ENCODE measurements around the gene ITCH. TPM values are rescaled to one million over a fixed set of nuclear protein-coding genes. Genes with fewer than 3 reads are reported as not detected.

ITCH gene
- total RNA-seq, 5 donors from 2014 or later (not counting 1 experiment from before 2014, with no cell fraction given): 50.5 to 63.6 (median 53.3) TPM

DNA sequence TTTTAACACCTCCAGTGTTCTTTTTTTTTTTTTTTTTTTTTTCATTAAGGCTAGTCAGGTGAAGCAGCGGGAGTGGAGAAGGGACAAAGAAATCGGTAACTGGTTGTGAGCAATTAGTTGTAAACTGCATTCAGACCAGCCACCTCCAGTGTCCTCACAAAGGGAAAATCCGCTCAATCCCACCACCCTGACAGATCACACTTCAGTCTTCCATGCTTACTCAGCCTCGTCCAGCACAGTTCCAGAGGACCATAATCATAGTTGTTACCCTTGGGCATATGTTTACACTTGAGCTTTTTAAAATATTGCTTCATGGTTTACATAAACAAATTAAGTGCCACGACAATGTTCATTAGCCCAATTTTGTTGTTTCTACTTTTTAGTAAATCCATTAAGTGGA, 163.4 kb downstream of the ITCH start:
- WGBS (ENCODE audit: insufficient coverage): 100% methylated on average over 1 of the region's 5 CpGs
- Mint-ChIP-seq H3K27ac (no peak overlapping the region), H3K36me3 (peaks cover 30% of the 10 kb centered on the region), H3K27me3 (no peaks in the 10 kb centered on the region), H3K4me1 (peaks cover 31 to 45% (median 44%) of the 10 kb centered on the region in 3 donors), H3K4me3 (no peak overlapping the region), H3K9me3 (no peaks in the 10 kb centered on the region)
- no peaks in the 10 kb centered on the region for H3K9me3 ChIP-seq
- ChIA-PET POLR2A (no interaction called here), CTCF (interaction anchor here (0.5 to 1.5 kb wide), 2 partner anchors 10 to 134 kb away, joined by 5 to 7 read pairs; partner anchors contain the start of gene DYNLRB1 (in 1 of the 2))
- peaks cover 0 to 11% of the 10 kb centered on the region in 2 experiments for H3K4me1 ChIP-seq (ENCODE audit: control insufficient read depth in 1 of 2, extremely low read depth in 1 of 2, insufficient read depth in 2 of 2, low read length in 2 of 2)
- no peaks in the 10 kb centered on the region for H3K27me3 ChIP-seq (replicated peaks in 1 of 2; ENCODE audit: control insufficient read depth in 2 of 2, extremely low read depth in 1 of 2, insufficient read depth in 2 of 2, low read length in 1 of 2)
- peaks cover 9 to 66% of the 10 kb centered on the region in 2 donors for H3K36me3 ChIP-seq (ENCODE audit: control insufficient read depth in 2 of 2, extremely low read depth in 1 of 2, insufficient read depth in 1 of 2, low read length in 1 of 2)
- no peak overlapping the region for H3K4me3 ChIP-seq (ENCODE audit: control insufficient read depth in 1 of 2, extremely low read depth in 1 of 2, low read length in 1 of 2)
- no peak overlapping the region for H3K27ac ChIP-seq (ENCODE audit: low read length)
- DNase-seq (no peak), ATAC-seq (replicated peaks in 1 of 4) (no peak)

DNA sequence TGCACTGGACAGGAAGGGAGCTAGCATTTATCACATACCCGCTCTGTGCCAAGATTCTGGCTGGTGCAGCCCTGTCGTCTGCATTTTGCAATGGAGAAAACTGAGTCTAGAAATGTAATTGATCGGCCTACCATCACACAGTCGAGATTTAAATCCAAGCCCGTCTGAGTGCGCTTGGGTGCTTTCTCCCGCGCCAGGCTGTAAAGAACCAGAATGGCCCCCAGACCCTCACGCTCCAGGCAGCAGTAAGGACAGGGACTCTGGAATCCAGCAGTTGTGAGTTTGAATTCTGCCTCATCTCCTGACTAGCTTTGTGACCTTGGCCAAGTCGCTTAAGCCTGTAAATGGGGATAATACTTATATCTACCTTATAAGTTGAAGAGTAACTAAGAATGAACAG, 163.9 kb downstream of the ITCH start:
- H3K4me1 Mint-ChIP-seq: peaks cover 28 to 42% (median 42%) of the 10 kb centered on the region in 3 donors
- no peak overlapping the region for H3K4me3 ChIP-seq (ENCODE audit: control insufficient read depth in 1 of 2, extremely low read depth in 1 of 2, low read length in 1 of 2)
- no peaks in the 10 kb centered on the region for H3K9me3 Mint-ChIP-seq
- no peaks in the 10 kb centered on the region for H3K27me3 ChIP-seq (replicated peaks in 1 of 2; ENCODE audit: control insufficient read depth in 2 of 2, extremely low read depth in 1 of 2, insufficient read depth in 2 of 2, low read length in 1 of 2)
- no peak for DNase-seq
- peaks cover 9 to 68% of the 10 kb centered on the region in 2 donors for H3K36me3 ChIP-seq (ENCODE audit: control insufficient read depth in 2 of 2, extremely low read depth in 1 of 2, insufficient read depth in 1 of 2, low read length in 1 of 2)
- no peak overlapping the region for H3K27ac Mint-ChIP-seq
- no peaks in the 10 kb centered on the region for H3K9me3 ChIP-seq
- H3K4me3 Mint-ChIP-seq: no peak overlapping the region
- 100% methylated on average over 8 of the region's 10 CpGs for WGBS (ENCODE audit: insufficient coverage)
- H3K4me1 ChIP-seq (ENCODE audit: control insufficient read depth in 1 of 2, extremely low read depth in 1 of 2, insufficient read depth in 2 of 2, low read length in 2 of 2): peaks cover 0 to 11% of the 10 kb centered on the region in 2 experiments
- ChIA-PET POLR2A (no interaction called here), CTCF (interaction anchor here (0.5 to 1.5 kb wide), 3 partner anchors 11 to 133 kb away, joined by 3 to 7 read pairs (median 5); partner anchors contain the start of gene DYNLRB1 (in 1 of the 2))
- no peak overlapping the region for H3K27ac ChIP-seq (ENCODE audit: low read length)
- no peaks in the 10 kb centered on the region for H3K27me3 Mint-ChIP-seq
- ATAC-seq (replicated peaks in 1 of 4): no peak
- peaks cover 31% of the 10 kb centered on the region for H3K36me3 Mint-ChIP-seq

DNA sequence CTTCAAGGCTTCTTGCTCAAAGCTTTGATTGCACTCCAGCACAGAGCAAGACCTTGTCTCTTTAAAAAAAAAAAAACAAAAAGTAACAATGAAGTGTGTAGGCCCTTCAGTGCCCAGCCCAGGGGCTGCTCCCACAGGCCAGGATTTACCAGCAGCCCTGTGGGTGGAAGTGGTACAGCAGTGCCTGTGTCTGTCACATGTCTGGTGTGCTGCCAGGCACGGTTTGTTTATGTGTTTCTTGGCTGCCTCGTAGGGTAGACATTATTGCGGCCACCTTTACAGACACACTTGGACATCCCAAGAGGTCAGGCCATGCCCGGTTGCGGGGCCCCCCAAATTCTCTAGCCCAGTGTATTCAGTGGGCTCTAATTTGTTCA, 165.8 kb downstream of the ITCH start:
- no peak for ATAC-seq (replicated peaks in 1 of 4)
- H3K27ac Mint-ChIP-seq: peak overlapping the region in 1 of 2 donors; percentile 31
- POLR2A ChIA-PET: interaction anchor here in 1 of 2 donors (0.6 kb wide), 1 partner anchor 84 kb away, joined by 5 read pairs; no protein-coding TSS in a partner anchor
- no CpG with 5 or more reads among the region's 5 CpGs for WGBS (ENCODE audit: insufficient coverage)
- Histone ChIP-seq H3K27me3 (replicated peaks in 1 of 2; ENCODE audit: control insufficient read depth in 2 of 2, extremely low read depth in 1 of 2, insufficient read depth in 2 of 2, low read length in 1 of 2) (no peaks in the 10 kb centered on the region), H3K9me3 (no peaks in the 10 kb centered on the region), H3K36me3 (ENCODE audit: control insufficient read depth in 2 of 2, extremely low read depth in 1 of 2, insufficient read depth in 1 of 2, low read length in 1 of 2) (peaks cover 9 to 79% of the 10 kb centered on the region in 2 donors), H3K4me3 (ENCODE audit: control insufficient read depth in 1 of 2, extremely low read depth in 1 of 2, low read length in 1 of 2) (no peak overlapping the region), H3K27ac (ENCODE audit: low read length) (no peak overlapping the region), H3K4me1 (ENCODE audit: control insufficient read depth in 1 of 2, extremely low read depth in 1 of 2, insufficient read depth in 2 of 2, low read length in 2 of 2) (no peaks in the 10 kb centered on the region)
- H3K36me3 Mint-ChIP-seq: peaks cover 29% of the 10 kb centered on the region
- peaks cover 11 to 24% (median 23%) of the 10 kb centered on the region in 3 donors for H3K4me1 Mint-ChIP-seq
- no peaks in the 10 kb centered on the region for H3K9me3 Mint-ChIP-seq
- no peak overlapping the region for H3K4me3 Mint-ChIP-seq
- DNase-seq: peak in 1 of 35 experiments; percentile 7
- no peaks in the 10 kb centered on the region for H3K27me3 Mint-ChIP-seq
- CTCF ChIA-PET: no interaction called here

DNA sequence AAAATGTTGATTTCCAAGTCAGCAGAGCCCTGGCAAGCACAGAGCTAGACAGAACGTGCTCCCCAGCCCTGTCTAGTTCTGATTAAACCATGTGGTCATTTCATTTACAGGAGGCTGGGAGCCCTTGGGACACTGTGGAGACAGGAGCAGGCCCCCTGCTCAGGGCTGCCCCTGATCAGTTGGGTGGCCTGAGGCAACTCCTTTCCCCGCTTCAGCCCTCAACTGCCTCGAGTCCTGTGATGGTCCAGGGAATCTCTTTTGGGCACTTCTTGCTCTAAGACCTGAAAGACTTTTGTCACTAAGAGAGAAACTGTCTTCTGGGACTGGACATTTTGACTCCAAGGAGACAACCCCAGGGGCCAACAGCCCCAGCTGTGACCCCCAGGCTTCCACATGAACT, 166.7 kb downstream of the ITCH start:
- ATAC-seq (replicated peaks in 1 of 4): no peak
- Histone ChIP-seq H3K27me3 (replicated peaks in 1 of 2; ENCODE audit: control insufficient read depth in 2 of 2, extremely low read depth in 1 of 2, insufficient read depth in 2 of 2, low read length in 1 of 2) (no peaks in the 10 kb centered on the region), H3K4me3 (ENCODE audit: control insufficient read depth in 1 of 2, extremely low read depth in 1 of 2, low read length in 1 of 2) (no peak overlapping the region), H3K4me1 (ENCODE audit: control insufficient read depth in 1 of 2, extremely low read depth in 1 of 2, insufficient read depth in 2 of 2, low read length in 2 of 2) (no peaks in the 10 kb centered on the region), H3K36me3 (ENCODE audit: control insufficient read depth in 2 of 2, extremely low read depth in 1 of 2, insufficient read depth in 1 of 2, low read length in 1 of 2) (peaks cover 11 to 88% of the 10 kb centered on the region in 2 donors), H3K27ac (ENCODE audit: low read length) (no peak overlapping the region), H3K9me3 (no peaks in the 10 kb centered on the region)
- Mint-ChIP-seq H3K9me3 (no peaks in the 10 kb centered on the region), H3K27ac (no peak overlapping the region), H3K27me3 (no peaks in the 10 kb centered on the region), H3K36me3 (peaks cover 36% of the 10 kb centered on the region), H3K4me3 (no peak overlapping the region), H3K4me1 (peaks cover 7 to 23% (median 20%) of the 10 kb centered on the region in 3 donors)
- ChIA-PET POLR2A (interaction anchor here in 1 of 2 donors (0.6 kb wide), 1 partner anchor 85 kb away, joined by 5 read pairs; no protein-coding TSS in a partner anchor), CTCF (interaction anchor here in 1 of 2 donors (1.2 kb wide), 1 partner anchor 14 kb away, joined by 3 read pairs; no protein-coding TSS in a partner anchor)
- 98% methylated on average over 3 of the region's 3 CpGs for WGBS (ENCODE audit: insufficient coverage)
- DNase-seq: peak in 1 of 35 experiments; percentile 0

DNA sequence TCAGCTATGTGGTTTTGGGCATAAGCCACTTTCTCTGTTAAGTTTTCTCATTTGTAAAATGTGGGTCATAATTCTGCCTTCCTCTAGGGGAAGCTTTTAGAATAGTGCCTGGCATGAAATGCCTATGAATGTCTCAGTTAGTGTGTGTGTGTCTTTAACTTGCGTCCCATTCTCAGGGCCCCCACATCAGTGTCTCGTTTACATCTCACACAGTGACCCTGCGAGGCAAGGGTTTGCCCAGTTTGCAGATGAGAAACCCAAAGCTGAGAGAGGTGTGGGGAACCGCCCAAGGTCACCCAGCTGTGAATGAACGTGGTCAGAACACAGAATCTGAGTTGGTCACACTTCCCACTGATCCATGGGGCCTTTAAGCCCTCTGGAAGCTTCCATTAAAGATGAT, 167.3 kb downstream of the ITCH start:
- Histone ChIP-seq H3K27ac (ENCODE audit: low read length) (no peak overlapping the region), H3K4me1 (ENCODE audit: control insufficient read depth in 1 of 2, extremely low read depth in 1 of 2, insufficient read depth in 2 of 2, low read length in 2 of 2) (no peaks in the 10 kb centered on the region), H3K9me3 (no peaks in the 10 kb centered on the region), H3K36me3 (ENCODE audit: control insufficient read depth in 2 of 2, extremely low read depth in 1 of 2, insufficient read depth in 1 of 2, low read length in 1 of 2) (peaks cover 12 to 89% of the 10 kb centered on the region in 2 donors), H3K27me3 (replicated peaks in 1 of 2; ENCODE audit: control insufficient read depth in 2 of 2, extremely low read depth in 1 of 2, insufficient read depth in 2 of 2, low read length in 1 of 2) (no peaks in the 10 kb centered on the region), H3K4me3 (ENCODE audit: control insufficient read depth in 1 of 2, extremely low read depth in 1 of 2, low read length in 1 of 2) (no peak overlapping the region)
- H3K27ac Mint-ChIP-seq: no peak overlapping the region
- no CpG with 5 or more reads among the region's 5 CpGs for WGBS (ENCODE audit: insufficient coverage)
- ChIA-PET CTCF (interaction anchor here (0.5 to 1.2 kb wide), 3 partner anchors 15 to 780 kb away, joined by 3 read pairs; no protein-coding TSS in a partner anchor), POLR2A (no interaction called here)
- H3K4me3 Mint-ChIP-seq: no peak overlapping the region
- ATAC-seq (replicated peaks in 1 of 4) (no peak), DNase-seq (no peak)
- no peaks in the 10 kb centered on the region for H3K27me3 Mint-ChIP-seq
- no peaks in the 10 kb centered on the region for H3K9me3 Mint-ChIP-seq
- H3K36me3 Mint-ChIP-seq: peaks cover 36% of the 10 kb centered on the region
- H3K4me1 Mint-ChIP-seq: peaks cover 4 to 20% (median 18%) of the 10 kb centered on the region in 3 donors

DNA sequence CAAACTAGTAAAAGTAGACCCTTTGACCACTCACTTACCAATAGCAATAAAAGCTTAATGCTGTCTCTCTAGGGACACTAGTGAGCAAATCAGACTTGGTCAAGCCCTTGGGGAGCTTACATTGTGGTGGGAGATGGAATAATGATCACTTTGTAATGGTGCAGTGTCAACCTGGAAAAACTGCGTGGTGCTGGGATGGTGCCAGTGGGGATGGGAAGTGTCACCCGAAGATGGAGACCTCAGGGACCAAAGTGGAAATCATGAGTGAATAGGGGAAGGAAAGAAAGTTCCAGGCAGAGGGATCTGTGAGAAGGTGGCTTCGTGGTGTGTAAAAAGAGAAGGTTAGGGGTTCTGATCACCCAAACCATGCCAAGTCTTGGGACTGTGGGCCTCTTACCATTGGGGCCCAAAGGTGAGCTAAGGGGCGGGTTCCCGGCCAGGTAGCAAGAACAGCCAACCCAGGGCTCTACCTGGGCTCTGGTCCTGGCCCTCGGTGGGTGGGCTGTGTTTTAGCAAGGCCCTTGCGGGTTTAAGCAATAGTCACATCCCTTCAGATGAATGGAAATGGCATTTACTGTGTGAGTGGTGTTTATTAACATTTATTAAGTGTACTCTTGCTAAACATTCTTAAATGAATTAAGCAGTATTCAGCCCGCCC, 168.7 kb downstream of the ITCH start:
- ATAC-seq (replicated peaks in 1 of 4) (no peak), DNase-seq (no peak)
- CTCF ChIA-PET: interaction anchor here (0.6 kb wide), 2 partner anchors 10 to 176 kb away, joined by 3 read pairs; no protein-coding TSS in a partner anchor
- no peaks in the 10 kb centered on the region for H3K9me3 ChIP-seq
- H3K4me3 ChIP-seq (ENCODE audit: control insufficient read depth in 1 of 2, extremely low read depth in 1 of 2, low read length in 1 of 2): no peak overlapping the region
- no peaks in the 10 kb centered on the region for H3K4me1 ChIP-seq (ENCODE audit: control insufficient read depth in 1 of 2, extremely low read depth in 1 of 2, insufficient read depth in 2 of 2, low read length in 2 of 2)
- H3K36me3 ChIP-seq (ENCODE audit: control insufficient read depth in 2 of 2, extremely low read depth in 1 of 2, insufficient read depth in 1 of 2, low read length in 1 of 2): peaks cover 19 to 89% of the 10 kb centered on the region in 2 donors
- POLR2A ChIA-PET: interaction anchor here in 1 of 2 donors (0.6 to 0.7 kb wide), 2 partner anchors 115 to 1011 kb away, joined by 4 read pairs; no protein-coding TSS in a partner anchor
- 100% methylated on average over 4 of the region's 8 CpGs for WGBS (ENCODE audit: insufficient coverage)
- H3K4me3 Mint-ChIP-seq: no peak overlapping the region
- H3K4me1 Mint-ChIP-seq: peaks cover 4 to 12% (median 10%) of the 10 kb centered on the region in 3 donors
- H3K9me3 Mint-ChIP-seq: no peaks in the 10 kb centered on the region
- H3K27ac ChIP-seq (ENCODE audit: low read length): no peak overlapping the region
- peaks cover 38% of the 10 kb centered on the region for H3K36me3 Mint-ChIP-seq
- no peaks in the 10 kb centered on the region for H3K27me3 Mint-ChIP-seq
- no peaks in the 10 kb centered on the region for H3K27me3 ChIP-seq (replicated peaks in 1 of 2; ENCODE audit: control insufficient read depth in 2 of 2, extremely low read depth in 1 of 2, insufficient read depth in 2 of 2, low read length in 1 of 2)
- H3K27ac Mint-ChIP-seq: no peak overlapping the region
